Ishikawa (cell line): ENCODE results near the gene MOB3C.

ENCODE experiments used
- CEBPB ChIP-seq: IDR thresholded peaks from 2 replicates; pipeline ENCODE4 v1.6.1; 2012
- EP300 ChIP-seq: IDR thresholded peaks from 2 replicates; pipeline ENCODE4 v1.6.1; 2012; ENCODE audit warnings: borderline replicate concordance
- FOXM1 ChIP-seq: IDR thresholded peaks from 2 replicates; pipeline ENCODE4 v1.6.1; 2012; ENCODE audit warnings: low read depth, borderline replicate concordance
- REST ChIP-seq: IDR thresholded peaks from 2 replicates; pipeline ENCODE4 v1.6.1; 2012; ENCODE audit warnings: low read depth, mild to moderate bottlenecking
- TAF1 ChIP-seq: IDR thresholded peaks from 2 replicates; pipeline ENCODE4 v1.6.1; 2012; ENCODE audit warnings: low read depth, mild to moderate bottlenecking
- YY1 ChIP-seq: IDR thresholded peaks from 2 replicates; pipeline ENCODE4 v1.6.1; 2012; ENCODE audit warnings: low read depth
- ZBTB7A ChIP-seq: IDR thresholded peaks from 2 replicates; pipeline ENCODE4 v1.6.1; 2012; ENCODE audit warnings: low read depth

- TF ChIP-seq TAF1 = no peak
- no peak for TF ChIP-seq EP300
- TF ChIP-seq ZBTB7A = no peak
- no peak for TF ChIP-seq REST
- no peak for TF ChIP-seq YY1
- TF ChIP-seq CEBPB = no peak
- TF ChIP-seq FOXM1 = no peak
Measured at GRCh38 chr1:46596036-46596435, 20.6 kb downstream of the MOB3C start.
